ENCODE measurements around the gene ITM2A.

DNA sequence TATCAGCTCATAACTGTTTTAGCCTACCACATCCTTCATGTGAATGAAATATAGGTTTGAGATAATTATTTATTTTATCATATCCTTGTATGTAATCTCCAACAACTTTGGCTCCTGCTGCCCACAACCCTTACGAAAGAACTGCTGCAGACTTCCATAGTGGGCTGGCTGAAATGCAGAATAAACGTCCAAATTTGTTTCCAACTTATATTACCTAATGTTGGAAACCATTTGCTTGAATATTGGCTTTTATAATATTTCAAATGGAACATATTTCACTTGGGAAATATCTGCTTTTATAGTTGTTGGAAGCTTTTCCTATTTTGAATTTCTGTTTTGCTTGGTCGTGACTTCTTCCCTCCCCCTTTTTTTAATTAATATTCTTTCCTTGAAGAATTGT is 45.0 kb upstream of the ITM2A start:
- TF ChIP-seq, protein P1, sequence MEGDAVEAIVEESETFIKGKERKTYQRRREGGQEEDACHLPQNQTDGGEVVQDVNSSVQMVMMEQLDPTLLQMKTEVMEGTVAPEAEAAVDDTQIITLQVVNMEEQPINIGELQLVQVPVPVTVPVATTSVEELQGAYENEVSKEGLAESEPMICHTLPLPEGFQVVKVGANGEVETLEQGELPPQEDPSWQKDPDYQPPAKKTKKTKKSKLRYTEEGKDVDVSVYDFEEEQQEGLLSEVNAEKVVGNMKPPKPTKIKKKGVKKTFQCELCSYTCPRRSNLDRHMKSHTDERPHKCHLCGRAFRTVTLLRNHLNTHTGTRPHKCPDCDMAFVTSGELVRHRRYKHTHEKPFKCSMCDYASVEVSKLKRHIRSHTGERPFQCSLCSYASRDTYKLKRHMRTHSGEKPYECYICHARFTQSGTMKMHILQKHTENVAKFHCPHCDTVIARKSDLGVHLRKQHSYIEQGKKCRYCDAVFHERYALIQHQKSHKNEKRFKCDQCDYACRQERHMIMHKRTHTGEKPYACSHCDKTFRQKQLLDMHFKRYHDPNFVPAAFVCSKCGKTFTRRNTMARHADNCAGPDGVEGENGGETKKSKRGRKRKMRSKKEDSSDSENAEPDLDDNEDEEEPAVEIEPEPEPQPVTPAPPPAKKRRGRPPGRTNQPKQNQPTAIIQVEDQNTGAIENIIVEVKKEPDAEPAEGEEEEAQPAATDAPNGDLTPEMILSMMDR (IDR thresholded peaks at IDR 0.05; ENCODE audit: extremely low read depth in 1 of 2, insufficient read depth in 1 of 2, low read depth in 1 of 2, low read length in 2 of 2), result no peak
- TF ChIP-seq JUN (IDR thresholded peaks at IDR 0.05; ENCODE audit: borderline replicate concordance, insufficient read depth, insufficient read length, low read depth) (no peak), POLR2A (IDR thresholded peaks at IDR 0.05; ENCODE audit: low read depth, low read length) (no peak)
